CD4-positive, alpha-beta T cell treated with Interleukin-1 beta for 1 hour (primary cell): ENCODE measurements around the gene DUSP22.
A peak's percentile ranks its signal among the peaks of the same experiment; 100 is the strongest.

Experiments
- DNase-seq, 2 donors: peaks; one replicate each; pipeline ENCODE4 v3.0.0-alpha.2; 2020 to 2022

Gene DUSP22

GRCh38 chr6:340991-341827 is 48.9 kb downstream of the DUSP22 start:
- DNase-seq: peak; percentile 16 to 62

- DNase-seq: no peak
These were observed 49.9 kb downstream of the DUSP22 start for GRCh38 chr6:341914-342831.

GRCh38 chr6:342832-343179 is 50.5 kb downstream of the DUSP22 start:
- no peak for DNase-seq

GRCh38 chr6:343226-343935 is 51.1 kb downstream of the DUSP22 start:
- DNase-seq: no peak

GRCh38 chr6:343960-344815 is 51.9 kb downstream of the DUSP22 start:
- DNase-seq: no peak

GRCh38 chr6:344816-345340 is 52.6 kb downstream of the DUSP22 start:
- DNase-seq: no peak

GRCh38 chr6:345747-346385 is 53.6 kb downstream of the DUSP22 start:
- no peak for DNase-seq

GRCh38 chr6:346386-347030 is 54.2 kb downstream of the DUSP22 start:
- no peak for DNase-seq

- DNase-seq: peak in 1 of 2 donors; percentile 28
These were observed 54.9 kb downstream of the DUSP22 start for GRCh38 chr6:347232-347631.

GRCh38 chr6:347951-348859 is 55.9 kb downstream of the DUSP22 start:
- no peak for DNase-seq

- no peak for DNase-seq
These were observed 56.6 kb downstream of the DUSP22 start for GRCh38 chr6:348860-349396.

- no peak for DNase-seq
These were observed 57.2 kb downstream of the DUSP22 start for GRCh38 chr6:349491-349921.

- DNase-seq: no peak
These were observed 58.1 kb downstream of the DUSP22 start for GRCh38 chr6:350371-350770.

GRCh38 chr6:351011-351866 is 59.0 kb downstream of the DUSP22 start:
- no peak for DNase-seq

- no peak for DNase-seq
These were observed 59.6 kb downstream of the DUSP22 start for GRCh38 chr6:351867-352289.

GRCh38 chr6:352474-352873 is 60.2 kb downstream of the DUSP22 start:
- no peak for DNase-seq

- DNase-seq: no peak
These were observed 60.7 kb downstream of the DUSP22 start for GRCh38 chr6:352896-353470.
